GM21515 (cell line): ENCODE measurements around the gene NFIC.

Experiments used
- ATAC-seq: cut with Tn5 transposase; IDR thresholded peaks from one replicate; pipeline ENCODE4 v1.9.1; 2021; ENCODE audit not compliant: unreplicated experiment

Gene NFIC

GRCh38 chr19:3358689-3359014, 7.7 kb upstream of the NFIC start:
- ATAC-seq: no peak

DNA sequence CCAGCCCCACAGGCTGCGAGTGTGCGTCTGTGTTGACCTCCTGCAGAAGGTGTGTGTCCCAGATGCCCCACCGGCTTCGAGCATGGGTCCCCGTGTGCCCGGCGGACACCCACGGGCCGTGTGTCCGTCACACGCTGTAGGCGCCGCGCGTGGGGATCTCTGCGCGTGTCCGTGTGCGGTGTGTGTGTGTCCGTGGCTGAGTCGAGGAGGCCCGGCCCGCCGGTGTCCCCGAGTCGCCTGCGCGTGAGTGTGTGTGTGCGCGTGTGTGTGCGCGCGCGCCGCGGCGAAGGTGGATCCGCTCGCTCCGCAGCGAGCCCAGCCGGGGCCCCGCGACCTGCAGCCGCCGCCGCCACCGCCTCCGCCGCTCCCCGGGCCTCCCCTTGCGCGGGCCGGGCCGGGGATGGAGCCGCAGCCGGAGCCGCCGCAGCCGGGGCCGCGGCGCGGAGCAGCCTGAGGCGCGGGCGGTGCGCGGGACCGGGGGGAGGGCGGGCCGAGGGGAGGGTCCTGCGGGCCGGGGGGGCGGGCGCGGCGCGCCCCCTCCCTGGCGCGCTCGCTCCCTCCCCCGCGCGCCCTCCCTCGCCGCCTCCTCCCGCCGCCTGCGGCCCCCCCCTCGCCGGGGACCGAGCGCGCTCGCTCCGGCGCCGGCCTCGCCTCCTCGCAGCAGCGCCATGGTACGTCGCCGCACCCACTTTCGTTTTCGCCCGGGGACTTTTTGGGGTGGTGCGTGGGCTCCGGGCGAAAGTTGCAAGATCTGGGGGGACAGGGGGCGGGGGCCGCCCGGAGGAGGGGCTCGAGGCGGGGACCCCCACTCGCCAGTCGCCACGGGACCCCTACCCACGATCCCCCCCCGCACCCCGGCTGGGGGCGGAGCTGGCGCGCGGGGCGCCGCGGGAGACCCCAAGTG, 7.1 kb upstream of the NFIC start:
- no peak for ATAC-seq

DNA sequence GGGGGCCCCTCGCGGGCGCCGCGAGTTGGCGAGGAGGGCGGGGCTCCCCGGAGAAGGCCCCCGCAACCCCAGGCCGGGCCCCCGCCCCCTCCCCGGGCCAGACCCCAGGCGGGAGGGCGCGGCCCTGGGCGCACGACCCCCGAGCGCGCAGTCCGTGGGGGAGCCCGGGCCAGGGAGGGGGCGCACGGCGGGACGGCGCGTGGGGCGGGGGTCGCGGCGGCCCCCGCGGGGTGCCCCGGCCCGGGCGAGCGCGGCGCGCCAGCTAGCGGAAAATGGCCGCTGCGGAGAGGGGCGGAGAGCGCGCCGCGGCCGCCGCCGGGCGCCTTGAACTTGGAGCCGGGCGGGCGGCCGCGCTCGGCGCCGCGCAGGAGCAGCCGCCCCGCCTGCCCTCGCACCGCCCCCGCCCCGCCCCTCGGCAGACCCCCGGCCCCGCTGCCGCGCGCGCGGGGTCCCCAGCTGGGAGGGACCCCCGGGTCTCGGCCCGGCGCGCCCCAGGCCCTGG, 6.4 kb upstream of the NFIC start:
- no peak for ATAC-seq

DNA sequence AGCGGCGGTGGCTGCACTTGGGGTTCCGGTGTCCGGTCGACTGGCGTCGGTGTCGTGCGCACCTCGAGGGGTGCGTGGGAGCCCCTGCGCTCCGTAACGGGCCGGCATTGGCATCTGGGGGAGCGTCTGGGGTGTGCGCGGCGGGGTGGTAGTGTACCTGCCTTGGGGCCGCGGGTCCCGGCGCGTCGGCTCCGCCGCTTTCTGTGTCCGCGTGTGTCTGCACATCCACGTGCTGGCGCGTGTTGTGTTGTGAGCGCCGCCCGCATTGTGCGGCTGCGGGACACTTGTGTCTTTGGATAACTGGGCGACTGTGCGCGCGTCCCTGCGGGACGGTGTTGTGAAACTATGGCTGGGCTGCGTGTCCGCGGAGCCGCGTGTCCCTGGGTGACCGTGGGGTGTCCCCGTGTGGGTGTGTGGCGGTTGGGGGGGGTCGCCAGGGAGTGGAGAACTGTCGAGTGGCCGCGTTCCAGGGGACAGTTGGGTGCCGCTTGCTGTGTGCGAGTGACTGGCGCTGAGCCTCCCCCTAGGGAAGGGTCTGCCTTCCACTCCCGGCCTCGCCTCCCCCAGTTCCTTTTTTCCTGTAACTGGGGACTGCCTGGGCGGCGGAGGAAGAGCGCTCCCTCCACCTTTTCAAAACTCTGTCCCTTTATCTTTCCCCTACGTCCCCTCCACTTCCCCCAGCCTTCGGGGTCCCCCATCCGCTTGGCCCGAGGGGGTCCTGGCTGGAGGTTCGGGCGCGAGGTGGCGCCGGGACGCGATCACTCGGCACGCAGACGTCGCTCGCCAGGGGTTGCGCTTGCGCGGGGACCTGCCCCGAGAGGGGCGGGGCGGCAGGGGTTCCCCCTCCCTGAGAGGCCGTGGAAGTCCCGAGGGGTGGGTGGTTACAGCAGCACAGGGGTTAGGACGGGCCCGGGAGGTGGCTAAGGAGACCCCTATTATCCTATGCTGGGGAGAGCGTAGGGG, 5.7 kb upstream of the NFIC start:
- ATAC-seq: no peak

DNA sequence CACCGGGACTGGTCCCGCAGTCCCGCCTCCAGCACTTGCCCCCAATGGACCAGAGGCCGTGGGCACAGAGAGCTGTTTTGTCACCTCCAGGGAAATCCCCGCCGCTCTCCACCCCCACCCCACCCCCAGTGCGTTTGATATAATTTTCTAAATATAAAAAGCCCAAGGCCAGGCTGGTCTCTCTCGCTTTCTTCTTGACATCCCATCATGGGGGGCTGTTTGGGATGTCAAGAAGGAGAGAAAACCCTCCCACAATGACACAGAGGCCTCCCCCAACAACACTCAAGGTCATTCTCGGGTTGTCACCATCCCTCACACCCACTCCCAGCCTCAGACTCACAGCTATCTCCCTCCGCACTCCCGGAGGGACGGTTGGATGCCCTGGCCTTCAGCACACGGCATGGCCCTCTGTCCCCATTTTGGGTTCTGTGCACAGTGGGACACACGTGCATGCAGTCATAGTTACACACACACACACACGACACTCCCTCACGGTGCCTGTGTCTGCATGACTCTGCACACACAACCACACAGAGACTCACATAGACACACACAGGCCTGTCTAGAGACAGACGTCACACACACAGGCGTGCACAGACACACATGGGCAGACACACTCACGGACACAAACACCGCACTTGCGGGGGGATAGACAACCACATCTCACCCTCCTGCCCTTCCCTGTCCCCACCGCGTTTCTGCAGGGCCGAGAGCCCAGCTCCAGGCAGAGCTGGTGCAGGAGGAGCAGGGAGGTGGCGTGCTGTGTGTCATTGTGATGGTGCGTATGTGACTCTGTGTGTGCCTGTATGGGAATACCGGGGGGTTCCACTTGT, 4.8 kb upstream of the NFIC start:
- no peak for ATAC-seq

- no peak for ATAC-seq
These were observed 4.0 kb upstream of the NFIC start for GRCh38 chr19:3362217-3362906.

- ATAC-seq: no peak
These were observed 2.4 kb upstream of the NFIC start for GRCh38 chr19:3363841-3364500.

- ATAC-seq: no peak
These were observed 1.9 kb upstream of the NFIC start for GRCh38 chr19:3364501-3364858.

- ATAC-seq: no peak
These were observed 1.1 kb upstream of the NFIC start for GRCh38 chr19:3365093-3365835.

- no peak for ATAC-seq
These were observed 607 bp downstream of the NFIC start for GRCh38 chr19:3366753-3367627.

DNA sequence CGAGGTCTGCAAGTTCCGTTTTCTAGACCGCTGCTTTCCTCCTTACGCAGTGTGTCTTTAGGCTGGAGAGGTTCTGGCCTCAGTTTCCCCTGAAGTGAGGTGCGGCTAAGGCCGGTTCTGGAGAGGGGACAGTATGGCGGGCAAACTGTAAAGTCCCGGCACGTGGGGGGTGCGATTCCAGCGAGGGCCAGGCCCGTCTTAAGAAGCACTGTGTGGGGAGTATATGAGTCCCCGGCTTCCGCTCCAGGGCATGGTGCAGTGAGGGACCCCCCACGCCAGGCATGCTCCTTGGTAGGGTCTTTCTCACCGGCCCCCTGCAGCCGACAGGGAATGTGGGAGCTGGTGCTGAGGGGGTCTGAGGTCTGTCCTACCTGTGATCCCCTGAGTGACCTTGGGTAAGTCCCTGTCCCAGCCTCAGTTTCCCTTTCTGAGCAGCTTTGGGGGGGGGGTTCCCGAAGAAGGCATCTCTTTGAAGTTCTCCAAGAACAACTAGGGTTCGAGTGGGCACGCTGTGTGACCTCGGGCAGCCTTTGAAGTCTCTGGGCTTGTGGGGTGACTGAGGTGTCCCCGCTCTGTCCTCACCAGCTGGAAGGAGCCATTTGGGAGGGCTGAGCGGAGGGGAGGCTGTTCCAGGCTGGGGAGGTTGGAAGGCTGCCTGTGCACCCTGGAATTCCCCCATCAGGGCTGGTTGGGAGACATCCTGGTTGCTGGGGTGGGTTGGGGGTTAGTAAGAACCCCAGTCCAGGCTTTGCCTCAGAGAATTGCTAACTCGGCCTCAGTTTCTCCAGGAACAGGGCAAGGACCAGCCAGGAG, 1.5 kb downstream of the NFIC start:
- ATAC-seq: no peak

DNA sequence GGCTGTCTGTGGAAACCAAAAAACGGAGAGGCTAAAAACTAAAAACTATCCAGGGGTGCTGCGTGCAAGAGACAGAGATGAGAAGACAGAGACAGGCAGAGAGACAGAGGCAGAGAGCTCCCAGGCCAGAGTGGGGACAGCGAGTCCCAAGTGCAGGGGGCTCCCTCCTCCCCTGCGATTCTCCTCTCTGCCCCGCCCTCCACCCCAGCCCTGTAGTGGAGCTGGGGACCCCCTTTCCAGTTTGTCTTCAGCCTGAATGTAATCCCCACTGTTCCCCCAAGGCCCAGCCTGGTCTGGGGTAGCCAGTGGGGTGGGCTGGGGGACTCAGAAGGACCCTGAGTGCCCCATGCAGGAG, 2.0 kb downstream of the NFIC start:
- no peak for ATAC-seq

DNA sequence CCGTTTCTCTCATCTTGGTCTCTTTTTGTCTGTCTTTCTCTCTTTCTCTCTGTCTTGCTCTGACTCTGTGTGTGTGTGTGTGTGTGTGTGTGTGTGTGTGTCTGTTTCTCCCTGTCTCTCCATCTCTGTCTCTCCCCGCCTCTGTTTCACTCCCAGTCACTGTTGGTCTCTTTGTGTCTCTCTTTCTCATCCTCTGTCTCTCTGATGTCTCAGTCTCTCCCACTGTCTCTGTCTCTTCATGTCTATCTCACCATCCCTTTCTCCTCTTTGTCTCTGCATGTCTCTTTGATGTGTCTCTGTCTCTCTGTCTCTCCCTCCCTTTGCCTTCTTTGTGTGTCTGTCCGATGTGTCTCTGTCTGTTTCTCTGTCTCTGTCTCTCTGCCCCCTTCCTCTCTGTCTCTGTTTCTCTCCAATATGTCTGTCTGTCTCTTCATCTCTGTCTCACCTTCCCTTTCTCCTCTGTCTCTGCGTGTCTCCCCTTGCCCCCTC, 2.5 kb downstream of the NFIC start:
- ATAC-seq: no peak

- ATAC-seq: no peak
These were observed 3.2 kb downstream of the NFIC start for GRCh38 chr19:3369337-3370213.

DNA sequence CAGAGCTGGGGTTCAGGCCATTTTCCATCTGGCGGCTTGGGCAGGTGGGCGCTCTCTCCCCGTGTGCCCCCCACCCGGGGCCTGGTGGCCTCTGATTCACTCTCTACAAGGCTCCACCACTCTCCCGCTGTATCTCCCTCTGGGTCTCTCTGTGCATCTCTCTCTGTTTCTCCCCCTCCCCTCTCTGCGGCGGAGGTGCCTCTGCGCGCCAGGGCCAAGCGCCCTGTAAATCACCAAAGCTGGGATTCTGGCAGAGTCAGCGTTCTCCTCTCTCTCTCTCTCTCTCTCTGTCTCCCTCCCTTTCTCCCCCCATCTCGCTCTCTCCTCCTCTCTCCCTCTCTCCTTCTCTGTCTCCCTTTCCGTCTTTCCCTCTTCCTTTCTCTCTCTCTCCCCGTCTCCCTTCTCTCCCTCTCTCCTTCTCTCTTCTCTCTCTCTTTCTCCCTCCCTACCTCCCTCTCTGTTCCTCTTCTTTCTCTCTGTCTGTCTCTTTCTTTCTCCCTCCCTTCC, 3.9 kb downstream of the NFIC start:
- no peak for ATAC-seq
